COR-L47 (cell line): Measurements from ENCODE around the gene CR1.
A peak's percentile ranks its signal among the peaks of the same experiment; 100 is the strongest.
"Not testable (repeated sequence)": the region's sequence is repeated elsewhere in the genome, so short reads cannot be mapped to it uniquely, and the experiment has no call there.

Experiments used
- DNase-seq: peaks from one replicate; lab custom pipeline; 2025; lab: John Stamatoyannopoulos, UW

The CR1 gene

GRCh38 chr1:207503950-207504349 is 8.0 kb downstream of the CR1 start:
- DNase-seq = no peak

GRCh38 chr1:207504438-207504837 is 8.5 kb downstream of the CR1 start:
- DNase-seq = no peak

GRCh38 chr1:207510444-207510843 is 14.5 kb downstream of the CR1 start:
- DNase-seq = no peak

- no peak for DNase-seq
Observed at GRCh38 chr1:207514890-207515289, 18.9 kb downstream of the CR1 start.

GRCh38 chr1:207516729-207517128 is 20.8 kb downstream of the CR1 start:
- DNase-seq = no peak

- DNase-seq = no peak
Observed at GRCh38 chr1:207518608-207519236, 22.8 kb downstream of the CR1 start.

- no peak for DNase-seq
Observed at GRCh38 chr1:207519505-207520399, 23.8 kb downstream of the CR1 start.

GRCh38 chr1:207520400-207521345 is 24.7 kb downstream of the CR1 start:
- not testable (repeated sequence) for DNase-seq

- DNase-seq = not testable (repeated sequence)
Observed at GRCh38 chr1:207525239-207525638, 29.3 kb downstream of the CR1 start.

- not testable (repeated sequence) for DNase-seq
Observed at GRCh38 chr1:207528401-207528800, 32.4 kb downstream of the CR1 start.

- DNase-seq = not testable (repeated sequence)
Observed at GRCh38 chr1:207536263-207536662, 40.3 kb downstream of the CR1 start.

- DNase-seq = not testable (repeated sequence)
Observed at GRCh38 chr1:207546677-207547357, 50.9 kb downstream of the CR1 start.

GRCh38 chr1:207554823-207555222 is 58.9 kb downstream of the CR1 start:
- DNase-seq = not testable (repeated sequence)

- no peak for DNase-seq
Observed at GRCh38 chr1:207565546-207566468, 69.8 kb downstream of the CR1 start.

- not testable (repeated sequence) for DNase-seq
Observed at GRCh38 chr1:207571926-207572325, 76.0 kb downstream of the CR1 start.

- not testable (repeated sequence) for DNase-seq
Observed at GRCh38 chr1:207573074-207573473, 77.1 kb downstream of the CR1 start.

- not testable (repeated sequence) for DNase-seq
Observed at GRCh38 chr1:207575381-207575780, 79.4 kb downstream of the CR1 start.

GRCh38 chr1:207578796-207579435 is 83.0 kb downstream of the CR1 start:
- DNase-seq = no peak

- DNase-seq = peak; percentile 45
Observed at GRCh38 chr1:207579436-207579799, 83.5 kb downstream of the CR1 start.
